Thymus (tissue), 11 donors: ENCODE results near the gene GDF2. TPM values are rescaled to one million over a fixed set of nuclear protein-coding genes. Genes with fewer than 3 reads are reported as not detected.

Experiments
- DNase-seq, 9 donors: peaks; one replicate each; pipeline ENCODE4 v3.0.0-alpha.2; 2013; ENCODE audit warnings: low spot score in 9 of 9, low read depth in 6 of 9, missing footprints in 1 of 9
- H3K27ac ChIP-seq, 2 donors: one replicate each; pipeline ENCODE4 v1.5.1; 2013; ENCODE audit warnings: control low read depth in 1 of 2, low read depth in 1 of 2, low read length in 1 of 2, mild to moderate bottlenecking in 1 of 2, moderate library complexity in 1 of 2
- H3K27me3 ChIP-seq, 2 donors: one replicate each; pipeline ENCODE4 v1.5.1; 2013; ENCODE audit warnings: low read length in 1 of 2; ENCODE audit not compliant: control insufficient read depth in 2 of 2, insufficient read depth in 1 of 2
- H3K36me3 ChIP-seq, 2 donors: one replicate each; pipeline ENCODE4 v1.5.1; 2013; ENCODE audit warnings: low read length in 1 of 2, mild to moderate bottlenecking in 1 of 2, moderate library complexity in 1 of 2; ENCODE audit not compliant: control insufficient read depth in 2 of 2, insufficient read depth in 2 of 2
- H3K4me1 ChIP-seq, 2 donors: one replicate each; pipeline ENCODE4 v1.5.1; 2013; ENCODE audit warnings: low read length in 2 of 2; ENCODE audit not compliant: control insufficient read depth in 2 of 2, insufficient read depth in 2 of 2
- H3K4me3 ChIP-seq, 2 donors: one replicate each; pipeline ENCODE4 v1.5.1; 2013; ENCODE audit warnings: low read length in 2 of 2, control low read depth in 1 of 2, mild to moderate bottlenecking in 1 of 2
- H3K9me3 ChIP-seq, 2 donors: one replicate each; pipeline ENCODE4 v1.5.1; 2013; ENCODE audit warnings: low read length in 1 of 2, mild to moderate bottlenecking in 1 of 2; ENCODE audit not compliant: control insufficient read depth in 2 of 2, insufficient read depth in 1 of 2
- WGBS: extraction: QIAGEN DNeasy Blood & Tissue Kit; methylation state at CpG from one replicate; pipeline ENCODE4 v1.1.7; 2013; 5-methylcytosine and 5-hydroxymethylcytosine counted together
- polyA plus RNA-seq: library from polyadenylated mRNA; stranded (reverse); fragments of 200-250 nt; gene quantifications from one replicate; pipeline ENCODE4 v1.2.3, GENCODE V29; 2013
- total RNA-seq: library from RNA; stranded (reverse); fragments of 120-200 nt; gene quantifications from one replicate; pipeline ENCODE4 v1.2.4, GENCODE V29; 2013
- donor health status: healthy.

GDF2 gene
- total and polyA plus RNA-seq, 2 donors, result 0.02 TPM; not detected in 1

GRCh38 chr10:47339759-47340607 lies 17.7 kb downstream of the GDF2 start:
- 60% methylated on average over 15 of the region's 15 CpGs for WGBS
- no peak overlapping the region for H3K27ac ChIP-seq
- H3K4me1 ChIP-seq, result no peaks in the 10 kb centered on the region
- no peaks in the 10 kb centered on the region for H3K36me3 ChIP-seq
- H3K4me3 ChIP-seq, result no peak overlapping the region
- no peak for DNase-seq
- no peaks in the 10 kb centered on the region for H3K9me3 ChIP-seq
- peaks cover 0 to 21% of the 10 kb centered on the region in 2 donors for H3K27me3 ChIP-seq

- DNase-seq, result peak; percentile 23 to 77 (median 55)
- no peaks in the 10 kb centered on the region for H3K4me1 ChIP-seq
- H3K36me3 ChIP-seq, result no peaks in the 10 kb centered on the region
- WGBS, result 81% methylated on average over 5 of the region's 5 CpGs
- H3K27me3 ChIP-seq, result peaks cover 0 to 17% of the 10 kb centered on the region in 2 donors
- H3K9me3 ChIP-seq, result no peaks in the 10 kb centered on the region
- H3K4me3 ChIP-seq, result no peak overlapping the region
- no peak overlapping the region for H3K27ac ChIP-seq
These were observed 18.4 kb downstream of the GDF2 start for GRCh38 chr10:47340608-47341170.

GRCh38 chr10:47344996-47345870 lies 23.0 kb downstream of the GDF2 start:
- H3K27ac ChIP-seq, result no peak overlapping the region
- WGBS, result 95% methylated on average over 13 of the region's 13 CpGs
- H3K36me3 ChIP-seq, result no peaks in the 10 kb centered on the region
- H3K27me3 ChIP-seq, result peaks cover 0 to 3% of the 10 kb centered on the region in 2 donors
- DNase-seq, result no peak
- H3K9me3 ChIP-seq, result no peaks in the 10 kb centered on the region
- no peaks in the 10 kb centered on the region for H3K4me1 ChIP-seq
- H3K4me3 ChIP-seq, result no peak overlapping the region

DNA sequence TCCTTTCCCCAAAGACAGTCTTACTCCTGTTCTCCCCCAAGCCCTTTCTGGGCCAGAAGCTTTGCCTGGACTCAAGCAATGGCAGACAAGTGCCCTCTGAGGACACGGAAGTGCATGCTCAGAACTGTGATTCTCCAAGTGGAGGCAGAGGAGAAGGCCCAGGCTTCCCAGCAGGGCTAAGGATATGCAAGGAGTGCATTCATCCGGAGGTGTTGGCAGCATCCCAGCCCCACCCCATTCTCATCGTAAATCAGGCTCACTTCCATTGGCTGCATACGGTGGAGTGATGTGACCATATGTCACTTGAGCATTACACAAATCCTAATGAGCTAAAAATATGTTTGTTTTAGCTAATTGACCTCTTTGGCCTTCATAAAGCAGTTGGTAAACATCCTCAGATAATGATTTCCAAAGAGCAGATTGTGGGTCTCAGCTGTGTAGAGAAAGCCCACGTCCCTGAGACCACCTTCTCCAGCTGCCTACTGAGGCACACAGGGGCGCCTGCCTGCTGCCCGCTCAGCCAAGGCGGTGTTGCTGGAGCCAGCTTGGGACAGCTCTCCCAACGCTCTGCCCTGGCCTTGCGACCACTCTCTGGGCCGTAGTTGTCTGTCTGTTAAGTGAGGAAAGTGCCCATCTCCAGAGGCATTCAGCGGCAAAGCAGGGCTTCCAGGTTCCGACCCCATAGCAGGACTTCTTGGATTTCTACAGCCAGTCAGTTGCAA lies 24.5 kb downstream of the GDF2 start:
- DNase-seq, result no peak
- WGBS, result 93% methylated on average over 13 of the region's 13 CpGs
- H3K27ac ChIP-seq, result no peak overlapping the region

GRCh38 chr10:47347303-47347675 lies 25.0 kb downstream of the GDF2 start:
- Histone ChIP-seq H3K27me3 (no peaks in the 10 kb centered on the region), H3K36me3 (no peaks in the 10 kb centered on the region), H3K9me3 (no peaks in the 10 kb centered on the region), H3K4me3 (no peak overlapping the region), H3K4me1 (no peaks in the 10 kb centered on the region), H3K27ac (no peak overlapping the region)
- WGBS, result 94% methylated on average over 4 of the region's 4 CpGs
- DNase-seq, result no peak

More for the DNA sequence above, 24.5 kb downstream of the GDF2 start:
- Histone ChIP-seq H3K4me3 (no peak overlapping the region), H3K36me3 (no peaks in the 10 kb centered on the region), H3K27me3 (no peaks in the 10 kb centered on the region), H3K9me3 (no peaks in the 10 kb centered on the region), H3K4me1 (no peaks in the 10 kb centered on the region)

GRCh38 chr10:47348138-47348651 lies 25.9 kb downstream of the GDF2 start, which contains the start of gene RBP3:
Gene RBP3, plus strand, starts transcription at chr10:47348363. Its CDS starts 122 bp downstream, at chr10:47348485.
- H3K27ac ChIP-seq, result no peak within 1 kb of the TSS
- H3K27me3 ChIP-seq, result no peaks in the 10 kb centered on the region
- H3K36me3 ChIP-seq, result no peaks in the 10 kb centered on the region
- H3K4me3 ChIP-seq, result no peak within 1 kb of the TSS
- no peaks in the 10 kb centered on the region for H3K4me1 ChIP-seq
- H3K9me3 ChIP-seq, result no peaks in the 10 kb centered on the region
- no peak for DNase-seq
- 96% methylated on average over 5 of the region's 5 CpGs for WGBS

GRCh38 chr10:47348661-47349470 lies 26.6 kb downstream of the GDF2 start:
- H3K27ac ChIP-seq, result no peak overlapping the region
- no peak for DNase-seq
- WGBS, result 95% methylated on average over 36 of the region's 36 CpGs
- no peaks in the 10 kb centered on the region for H3K4me1 ChIP-seq
- no peaks in the 10 kb centered on the region for H3K9me3 ChIP-seq
- no peak overlapping the region for H3K4me3 ChIP-seq
- H3K36me3 ChIP-seq, result no peaks in the 10 kb centered on the region
- no peaks in the 10 kb centered on the region for H3K27me3 ChIP-seq

DNA sequence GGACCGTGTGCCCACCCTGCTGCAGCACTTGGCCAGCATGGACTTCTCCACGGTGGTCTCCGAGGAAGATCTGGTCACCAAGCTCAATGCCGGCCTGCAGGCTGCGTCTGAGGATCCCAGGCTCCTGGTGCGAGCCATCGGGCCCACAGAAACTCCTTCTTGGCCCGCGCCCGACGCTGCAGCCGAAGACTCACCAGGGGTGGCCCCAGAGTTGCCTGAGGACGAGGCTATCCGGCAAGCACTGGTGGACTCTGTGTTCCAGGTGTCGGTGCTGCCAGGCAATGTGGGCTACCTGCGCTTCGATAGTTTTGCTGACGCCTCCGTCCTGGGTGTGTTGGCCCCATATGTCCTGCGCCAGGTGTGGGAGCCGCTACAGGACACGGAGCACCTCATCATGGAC lies 27.3 kb downstream of the GDF2 start:
- no peaks in the 10 kb centered on the region for H3K9me3 ChIP-seq
- no peak for DNase-seq
- no peaks in the 10 kb centered on the region for H3K27me3 ChIP-seq
- H3K36me3 ChIP-seq, result no peaks in the 10 kb centered on the region
- H3K27ac ChIP-seq, result no peak overlapping the region
- no peaks in the 10 kb centered on the region for H3K4me1 ChIP-seq
- no peak overlapping the region for H3K4me3 ChIP-seq
- 97% methylated on average over 22 of the region's 22 CpGs for WGBS
